Prostate gland (tissue), 2 donors: ENCODE measurements around the gene SLC35B1. TPM values are rescaled to one million over a fixed set of nuclear protein-coding genes. Genes with fewer than 3 reads are reported as not detected.

Experiments used
- DNase-seq: peaks from one replicate; pipeline ENCODE4 v3.0.0-alpha.2; 2019; ENCODE audit warnings: low spot score
- H3K27ac ChIP-seq, 2 donors: fragments of 200-600 bp; sonication (generic); 2 replicates each; pipeline ENCODE4 v1.5.1; 2017 to 2019
- H3K27me3 ChIP-seq: fragments of 200-600 bp; sonication (generic); replicated peaks from 2 replicates; pipeline ENCODE4 v1.5.1; 2019; ENCODE audit not compliant: insufficient read depth
- H3K36me3 ChIP-seq, 2 donors: fragments of 200-600 bp; sonication (generic); 1 replicate in 1 of 2; 2 replicates in 1 of 2; pipeline versions ENCODE4 v1.5.1 to v1.8.1; 2017 to 2019
- H3K4me1 ChIP-seq: fragments of 200-600 bp; sonication (generic); replicated peaks from 2 replicates; pipeline ENCODE4 v1.5.1; 2019
- H3K4me3 ChIP-seq, 2 donors: fragments of 200-600 bp; sonication (generic); 2 replicates each; pipeline ENCODE4 v1.5.1; 2017 to 2019
- H3K9me3 ChIP-seq: fragments of 200-600 bp; sonication (generic); 2 replicates; pipeline ENCODE4 v1.5.1; 2017
- CTCF ChIP-seq, 4 experiments: fragments of 200-600 bp in 2 of 4; fragments of 450-650 bp in 2 of 4; sonication (generic) in 2 of 4; IDR thresholded peaks; 1 replicate in 3 of 4; 2 replicates in 1 of 4; pipeline ENCODE4 v1.5.1; 2016 to 2019; ENCODE audit warnings: antibody characterized with exemption in 4 of 4, mild to moderate bottlenecking in 2 of 4, moderate library complexity in 2 of 4
- POLR2A ChIP-seq: fragments of 450-650 bp; IDR thresholded peaks from one replicate; pipeline ENCODE4 v1.6.1; 2016; ENCODE audit warnings: antibody characterized with exemption, mild to moderate bottlenecking
- POLR2AphosphoS5 ChIP-seq: sonication (generic); formaldehyde crosslinking; IDR thresholded peaks from one replicate; pipeline ENCODE4 v1.6.1; 2017; ENCODE audit warnings: antibody characterized with exemption
- WGBS: methylation state at CpG from one replicate; pipeline ENCODE4 v1.1.5; 2018; 5-methylcytosine and 5-hydroxymethylcytosine counted together
- intact Hi-C: fragments of 100-400 bp; cut with DNase I; formaldehyde crosslinking; loops from one replicate; pipeline ENCODE4 v1.14.2; 2022
- total RNA-seq, 2 donors: library from RNA; depleted of rRNA; stranded (reverse); fragments of >200 nt; gene quantifications; one replicate each; pipeline ENCODE4 v1.1.0, GENCODE V29; 2016

Gene SLC35B1
- total RNA-seq, 2 donors from 2014 or later: 31.0 to 81.0 TPM

GRCh38 chr17:49691677-49692191 is 16.0 kb downstream of the SLC35B1 start:
- intact Hi-C loops: loop anchor here (2.0 to 5.0 kb wide), 2 partner anchors 15 to 44 kb away; no protein-coding TSS in a partner anchor
- WGBS: 40% methylated on average over 8 of the region's 8 CpGs
- H3K27ac ChIP-seq: peak overlapping the region; percentile 75 to 84
- H3K36me3 ChIP-seq: no peaks in the 10 kb centered on the region
- no peaks in the 10 kb centered on the region for H3K9me3 ChIP-seq
- no peak for TF ChIP-seq POLR2AphosphoS5
- no peak for TF ChIP-seq POLR2A
- no peak for TF ChIP-seq CTCF (IDR thresholded peaks at IDR 0.05)
- no peak overlapping the region for H3K4me3 ChIP-seq
- no peaks in the 10 kb centered on the region for H3K27me3 ChIP-seq
- no peaks in the 10 kb centered on the region for H3K4me1 ChIP-seq
- DNase-seq: no peak

GRCh38 chr17:49691086-49691676 is 16.6 kb downstream of the SLC35B1 start:
- H3K27ac ChIP-seq: peak overlapping the region; percentile 75 to 84
- H3K36me3 ChIP-seq: no peaks in the 10 kb centered on the region
- intact Hi-C loops: loop anchor here (2.0 to 5.0 kb wide), 2 partner anchors 14 to 44 kb away; no protein-coding TSS in a partner anchor
- H3K27me3 ChIP-seq: no peaks in the 10 kb centered on the region
- H3K4me1 ChIP-seq: no peaks in the 10 kb centered on the region
- no peak for TF ChIP-seq POLR2A
- TF ChIP-seq POLR2AphosphoS5: peak; percentile 73
- no peaks in the 10 kb centered on the region for H3K9me3 ChIP-seq
- WGBS: 28% methylated on average over 9 of the region's 9 CpGs
- H3K4me3 ChIP-seq: no peak overlapping the region
- no peak for DNase-seq

- intact Hi-C loops: loop anchor here (2.0 to 5.0 kb wide), 2 partner anchors 13 to 43 kb away; no protein-coding TSS in a partner anchor
- H3K4me3 ChIP-seq: no peak overlapping the region
- no peak for TF ChIP-seq POLR2A
- no peak for TF ChIP-seq POLR2AphosphoS5
- TF ChIP-seq CTCF (IDR thresholded peaks at IDR 0.05): no peak
- 42% methylated on average over 2 of the region's 2 CpGs for WGBS
- H3K27me3 ChIP-seq: no peaks in the 10 kb centered on the region
- no peaks in the 10 kb centered on the region for H3K4me1 ChIP-seq
- no peaks in the 10 kb centered on the region for H3K36me3 ChIP-seq
- H3K27ac ChIP-seq: peak overlapping the region; percentile 70 to 84
- DNase-seq: no peak
- no peaks in the 10 kb centered on the region for H3K9me3 ChIP-seq
Observed at GRCh38 chr17:49690256-49690655, 17.5 kb downstream of the SLC35B1 start.

- Histone ChIP-seq H3K4me3 (no peak overlapping the region), H3K4me1 (no peaks in the 10 kb centered on the region), H3K36me3 (no peaks in the 10 kb centered on the region), H3K27me3 (no peaks in the 10 kb centered on the region), H3K9me3 (no peaks in the 10 kb centered on the region), H3K27ac (peak overlapping the region; percentile 37 to 67)
- 90% methylated on average over 4 of the region's 4 CpGs for WGBS
- intact Hi-C loops: no loop called here
- TF ChIP-seq POLR2A: no peak
- no peak for DNase-seq
Observed at GRCh38 chr17:49688848-49689247, 18.9 kb downstream of the SLC35B1 start.

- 64% methylated on average over 10 of the region's 10 CpGs for WGBS
- peak overlapping the region; percentile 37 to 67 for H3K27ac ChIP-seq
- no peaks in the 10 kb centered on the region for H3K4me1 ChIP-seq
- intact Hi-C loops: no loop called here
- no peak for DNase-seq
- H3K36me3 ChIP-seq: no peaks in the 10 kb centered on the region
- H3K4me3 ChIP-seq: no peak overlapping the region
- TF ChIP-seq POLR2AphosphoS5 (peak; percentile 79), POLR2A (no peak)
- no peaks in the 10 kb centered on the region for H3K9me3 ChIP-seq
- H3K27me3 ChIP-seq: no peaks in the 10 kb centered on the region
Observed at GRCh38 chr17:49687878-49688491, 19.8 kb downstream of the SLC35B1 start.

- H3K4me3 ChIP-seq: no peak overlapping the region
- intact Hi-C loops: no loop called here
- no peaks in the 10 kb centered on the region for H3K27me3 ChIP-seq
- 55% methylated on average over 9 of the region's 9 CpGs for WGBS
- H3K9me3 ChIP-seq: no peaks in the 10 kb centered on the region
- no peaks in the 10 kb centered on the region for H3K36me3 ChIP-seq
- no peak for DNase-seq
- TF ChIP-seq POLR2AphosphoS5 (no peak), CTCF (IDR thresholded peaks at IDR 0.05) (no peak), POLR2A (no peak)
- peaks cover 3% of the 10 kb centered on the region for H3K4me1 ChIP-seq
- H3K27ac ChIP-seq: no peak overlapping the region
Observed at GRCh38 chr17:49681106-49681979, 26.4 kb downstream of the SLC35B1 start.
